GM18873 (cell line): Measurements from ENCODE around the gene HAND1.

Experiments used
- ATAC-seq: cut with Tn5 transposase; IDR thresholded peaks from one replicate; pipeline ENCODE4 v1.9.1; 2021; ENCODE audit warnings: mild to moderate bottlenecking, moderate library complexity, moderate number of reproducible peaks; ENCODE audit not compliant: unreplicated experiment, low FRiP score

HAND1 gene

DNA sequence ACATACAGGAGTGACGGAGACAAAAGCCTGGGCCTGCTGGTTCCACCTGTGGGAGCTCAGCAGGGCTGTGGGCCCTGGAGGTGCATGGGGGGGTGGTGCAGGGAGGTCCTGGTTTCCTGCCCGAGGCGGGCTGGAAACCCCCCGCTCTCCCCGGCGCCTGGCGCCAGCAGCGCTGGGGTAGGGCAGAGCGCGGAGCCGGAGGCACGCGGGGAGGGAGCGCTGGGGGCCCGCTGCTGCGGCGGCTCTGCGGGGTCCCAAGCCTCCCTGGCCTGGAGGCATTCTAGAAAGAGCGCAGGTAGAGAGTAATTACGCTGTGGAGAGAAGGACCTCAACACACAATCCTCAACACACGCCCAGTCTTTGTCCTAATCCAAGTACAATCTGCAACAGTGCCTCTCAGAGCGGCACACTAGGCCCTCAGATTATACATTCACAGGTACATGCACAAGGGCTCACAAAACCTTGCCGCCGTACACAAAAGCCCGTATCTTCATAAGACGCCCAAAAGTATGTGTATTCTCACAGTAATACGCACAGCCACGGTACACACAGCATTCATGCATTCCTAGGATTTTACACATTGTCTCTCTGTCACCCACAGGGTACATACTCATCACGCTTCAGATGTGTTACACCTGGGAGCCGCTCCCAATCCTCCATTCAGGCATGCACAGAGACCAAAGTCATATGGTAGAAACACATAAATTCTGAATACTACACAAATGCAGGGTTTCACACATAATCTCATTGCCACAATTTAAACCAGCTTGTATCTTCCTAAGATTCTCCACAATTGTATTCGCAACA is 2.1 kb upstream of the HAND1 start:
- no peak for ATAC-seq

DNA sequence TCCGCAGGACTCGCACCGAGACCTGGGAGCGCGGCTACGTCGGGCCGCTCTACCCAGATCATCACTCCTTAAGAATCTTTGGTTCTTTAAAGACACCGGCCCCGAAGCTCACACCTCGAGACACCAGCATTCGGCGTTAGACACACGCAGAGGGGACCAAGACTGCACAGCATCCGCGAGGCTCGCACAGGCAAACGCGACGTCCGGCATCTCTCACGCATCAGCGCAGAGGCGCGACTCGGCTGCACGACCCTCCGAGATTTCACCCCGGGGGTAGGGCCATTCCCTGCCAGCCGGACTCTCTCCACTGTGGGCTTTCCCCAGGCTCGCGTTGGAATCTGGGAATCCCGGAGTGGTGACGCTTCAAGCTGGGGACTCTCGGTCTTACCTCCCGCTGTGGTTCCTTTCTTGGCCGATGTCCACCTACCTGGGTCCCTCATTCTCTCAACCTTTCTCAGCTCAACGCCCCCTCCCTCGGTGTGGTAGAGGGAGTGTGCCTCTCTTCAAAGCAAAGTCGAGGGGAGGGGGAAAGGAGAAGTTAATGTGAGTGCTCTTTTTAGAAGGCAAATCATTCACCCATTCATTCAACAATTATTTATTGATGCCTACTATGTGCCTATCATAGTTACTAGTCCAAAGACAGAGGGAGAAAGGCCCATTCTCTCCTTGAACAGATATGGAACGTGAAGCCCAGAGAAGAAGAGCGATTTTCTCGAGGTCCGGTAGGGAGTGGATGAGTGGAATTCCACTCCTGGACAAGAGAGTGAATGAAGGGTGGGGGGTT is 1.3 kb upstream of the HAND1 start:
- no peak for ATAC-seq

DNA sequence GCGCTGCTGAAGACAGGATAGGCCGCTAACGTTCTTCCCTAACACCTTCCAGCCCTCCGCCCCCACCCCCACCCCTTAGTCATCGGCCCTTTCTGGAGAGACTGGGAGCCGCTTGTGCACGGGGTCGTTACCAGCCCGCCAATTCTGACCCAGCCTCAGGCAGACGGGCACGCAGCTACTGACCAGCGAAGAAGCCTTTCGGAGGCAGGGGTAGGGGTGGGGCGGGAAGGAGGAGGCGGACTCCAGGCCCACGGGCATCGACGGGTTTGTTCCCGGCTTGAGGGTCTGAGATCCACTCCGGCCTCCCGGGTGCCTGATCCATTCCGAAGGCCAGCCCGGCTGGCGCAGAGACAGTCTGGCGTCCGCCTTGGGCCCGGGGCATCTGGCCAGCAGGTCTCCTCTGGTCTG is 729 bp upstream of the HAND1 start:
- no peak for ATAC-seq

DNA sequence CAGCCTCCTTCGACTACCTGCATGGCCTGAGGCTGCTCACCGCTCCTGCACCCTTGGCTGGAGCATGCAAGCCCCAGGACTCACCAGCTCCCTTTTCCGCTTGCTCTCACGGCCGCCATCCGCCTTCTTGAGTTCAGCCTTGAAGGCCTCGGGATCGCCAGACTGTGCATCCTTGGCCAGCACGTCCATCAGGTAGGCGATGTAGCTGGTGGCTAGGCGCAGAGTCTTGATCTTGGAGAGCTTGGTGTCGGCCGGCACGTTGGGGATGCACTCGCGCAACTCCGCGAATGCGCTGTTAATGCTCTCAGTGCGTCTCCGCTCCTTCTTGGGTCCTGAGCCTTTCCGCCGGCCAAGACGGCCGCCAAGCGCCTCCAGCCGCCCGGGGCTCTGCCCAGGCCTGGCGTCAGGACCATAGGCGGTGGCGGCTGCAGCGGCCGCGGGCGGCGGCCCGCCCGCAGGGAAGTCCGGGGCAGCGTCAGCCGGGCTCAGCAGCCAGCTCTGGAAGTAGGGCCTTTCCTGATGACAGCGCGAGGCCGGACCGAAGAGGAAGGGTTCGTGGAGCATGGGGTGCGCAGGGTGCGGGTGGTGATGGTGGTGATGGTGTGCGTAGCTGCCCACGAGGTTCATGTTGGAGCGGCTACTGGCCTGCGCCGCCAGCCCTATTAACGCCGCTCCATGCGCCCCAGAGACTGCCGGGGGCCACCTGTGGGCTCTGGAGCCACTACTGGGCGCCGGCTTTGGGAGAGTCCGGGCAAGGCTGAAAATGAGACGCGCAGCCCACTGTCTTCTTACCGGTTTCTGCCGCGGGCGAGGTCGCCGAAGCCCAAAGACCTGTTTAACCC is 424 bp downstream of the HAND1 start:
- ATAC-seq, result no peak

DNA sequence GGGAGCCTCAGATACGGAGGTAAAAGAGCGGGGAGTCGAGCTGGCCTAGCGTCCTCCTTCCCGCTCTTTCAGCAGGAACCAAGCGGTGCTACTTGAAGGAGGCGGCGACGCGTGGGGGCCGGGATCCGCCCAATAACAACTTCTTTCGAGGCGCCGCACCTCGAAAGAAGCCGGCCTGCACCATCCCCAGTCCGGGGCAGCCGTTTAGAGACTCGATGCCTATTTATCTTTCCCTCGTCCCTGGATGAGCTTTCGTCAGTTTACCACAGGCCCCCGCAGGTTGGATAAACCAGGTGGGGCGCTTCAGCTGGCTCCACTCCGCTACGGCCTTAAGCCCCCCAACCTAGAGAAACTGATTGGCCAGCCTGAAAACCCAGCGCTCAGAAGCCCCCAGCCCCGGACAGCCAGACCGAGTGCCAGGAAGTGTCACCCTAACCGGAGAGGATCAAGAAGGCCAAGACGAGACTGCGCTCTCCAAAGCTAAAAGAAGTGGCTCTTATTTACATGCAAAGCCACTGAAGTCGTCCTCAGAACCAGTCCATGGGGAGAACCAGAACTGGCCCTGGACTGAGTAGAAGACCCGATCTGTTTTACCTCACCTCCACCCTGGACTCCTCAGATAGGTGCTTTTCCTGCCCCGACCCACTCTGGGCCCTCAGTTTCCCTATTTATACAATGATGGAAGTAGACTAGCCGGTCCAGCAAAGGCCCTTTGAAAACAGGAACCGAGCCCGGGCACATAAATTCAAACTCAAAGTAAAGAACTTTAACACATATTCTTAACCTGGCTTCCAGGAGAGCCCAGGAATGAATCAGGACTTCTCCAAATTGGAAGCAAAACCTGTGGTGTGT is 1.4 kb downstream of the HAND1 start:
- ATAC-seq, result no peak

DNA sequence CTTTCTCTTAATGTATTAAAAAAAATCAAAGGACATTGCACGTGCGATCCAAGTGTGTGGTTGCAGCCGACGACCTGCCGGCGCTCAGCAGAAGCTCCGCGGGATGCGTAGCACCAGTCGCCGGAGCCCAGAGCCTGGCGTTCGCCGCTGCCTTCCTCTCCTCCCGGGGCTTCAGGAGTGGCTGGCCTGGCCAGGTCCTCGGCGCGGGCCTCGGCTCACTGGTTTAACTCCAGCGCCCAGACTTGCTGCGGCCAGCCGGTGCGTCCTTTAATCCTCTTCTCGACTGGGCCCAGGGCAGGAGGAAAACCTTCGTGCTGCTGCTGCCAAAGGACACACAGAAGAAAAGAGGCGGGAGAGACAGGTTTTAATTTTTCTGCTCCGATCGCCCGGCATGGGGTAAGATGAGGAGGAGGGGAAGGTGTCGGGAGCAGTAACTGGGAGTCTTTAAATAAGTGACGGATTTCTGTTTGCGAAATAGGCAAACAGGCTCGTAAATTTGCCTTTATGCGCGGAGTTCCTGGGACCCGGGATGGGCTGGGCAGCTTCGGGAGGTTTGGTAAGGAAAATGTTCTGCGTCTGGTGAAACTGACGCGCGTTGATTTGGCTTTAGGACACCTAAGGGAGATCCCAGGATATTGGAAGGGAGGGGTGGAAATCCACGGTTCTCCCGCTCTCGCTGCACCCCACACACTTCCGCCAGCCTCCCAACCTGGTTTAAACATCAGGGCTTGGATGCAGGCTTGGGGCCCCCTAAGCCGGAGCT is 2.3 kb downstream of the HAND1 start:
- no peak for ATAC-seq

DNA sequence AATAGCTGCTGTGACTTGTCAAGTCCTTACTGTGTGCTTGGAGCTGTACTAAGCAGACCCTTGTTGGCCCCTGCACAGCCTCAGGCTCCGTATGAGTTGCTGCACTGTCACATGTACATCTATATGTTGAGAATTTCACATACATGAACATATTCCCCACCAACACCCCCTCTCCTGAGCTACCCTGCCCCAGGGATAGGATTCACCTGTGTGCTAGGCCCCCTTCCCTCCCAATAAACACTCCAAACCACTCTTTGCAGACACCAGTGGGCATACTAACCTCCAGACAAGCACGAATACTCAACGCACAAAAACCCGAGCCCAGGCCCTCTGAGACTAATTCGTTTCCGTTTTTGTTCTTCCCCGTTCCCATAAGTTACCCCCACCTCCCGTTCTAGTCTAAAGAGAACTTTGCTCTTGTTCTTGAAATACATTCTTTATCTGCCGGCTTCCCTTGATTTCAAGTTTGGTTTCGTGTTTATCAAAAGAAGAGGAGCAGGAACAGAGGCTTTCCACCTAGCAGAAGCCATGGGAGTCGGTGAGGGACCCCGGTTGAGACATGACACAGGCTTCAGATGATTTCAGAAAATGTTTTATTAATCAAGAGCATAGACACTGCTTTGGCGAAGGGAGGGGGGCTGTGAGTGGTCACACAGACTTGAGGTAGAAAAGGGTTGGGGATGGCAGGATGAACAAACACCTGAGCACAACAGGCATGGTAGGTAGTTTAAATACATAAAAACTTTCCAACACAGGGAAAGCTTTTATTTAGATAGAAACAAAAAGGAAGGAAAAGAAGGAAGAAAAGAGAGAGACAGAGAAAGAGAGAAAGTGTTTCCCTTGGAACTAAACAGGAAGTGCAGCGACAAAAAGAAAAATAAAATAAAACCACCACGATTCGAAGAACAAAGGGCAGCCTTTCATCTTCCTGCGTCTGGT is 3.4 kb downstream of the HAND1 start:
- no peak for ATAC-seq

DNA sequence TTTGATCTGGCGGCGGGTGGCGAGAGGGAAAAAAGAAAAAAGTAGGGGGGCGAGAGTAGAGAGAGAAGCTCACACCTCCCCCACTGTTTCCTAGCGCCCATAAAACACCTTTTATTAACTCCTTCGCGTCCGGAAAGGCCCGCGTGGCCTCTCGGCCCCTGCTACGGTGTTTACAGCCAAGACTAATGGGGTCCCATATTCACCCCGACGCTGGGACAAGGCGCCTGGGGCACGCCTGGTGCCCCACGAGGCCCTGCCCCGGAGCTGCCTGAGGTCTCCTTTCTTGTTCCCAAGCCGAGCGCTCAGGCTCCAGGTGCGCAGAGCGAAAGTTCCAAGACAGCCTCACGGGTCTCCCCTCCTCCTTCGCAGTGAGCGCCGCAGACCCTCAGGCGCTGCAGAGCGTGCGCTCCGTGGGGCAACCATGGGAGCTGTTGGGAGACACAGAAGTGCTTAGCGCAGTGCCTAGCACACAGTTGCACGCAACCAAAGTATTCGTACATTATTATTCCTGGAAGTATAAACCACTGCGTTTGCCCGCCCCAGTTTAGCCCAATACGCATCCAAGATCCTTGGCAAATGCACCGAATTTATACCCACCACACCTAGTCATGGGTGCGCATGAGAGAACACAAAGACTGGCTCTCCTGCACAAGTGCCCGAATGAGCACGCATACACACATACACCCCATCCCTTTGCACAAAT is 4.3 kb downstream of the HAND1 start:
- no peak for ATAC-seq

DNA sequence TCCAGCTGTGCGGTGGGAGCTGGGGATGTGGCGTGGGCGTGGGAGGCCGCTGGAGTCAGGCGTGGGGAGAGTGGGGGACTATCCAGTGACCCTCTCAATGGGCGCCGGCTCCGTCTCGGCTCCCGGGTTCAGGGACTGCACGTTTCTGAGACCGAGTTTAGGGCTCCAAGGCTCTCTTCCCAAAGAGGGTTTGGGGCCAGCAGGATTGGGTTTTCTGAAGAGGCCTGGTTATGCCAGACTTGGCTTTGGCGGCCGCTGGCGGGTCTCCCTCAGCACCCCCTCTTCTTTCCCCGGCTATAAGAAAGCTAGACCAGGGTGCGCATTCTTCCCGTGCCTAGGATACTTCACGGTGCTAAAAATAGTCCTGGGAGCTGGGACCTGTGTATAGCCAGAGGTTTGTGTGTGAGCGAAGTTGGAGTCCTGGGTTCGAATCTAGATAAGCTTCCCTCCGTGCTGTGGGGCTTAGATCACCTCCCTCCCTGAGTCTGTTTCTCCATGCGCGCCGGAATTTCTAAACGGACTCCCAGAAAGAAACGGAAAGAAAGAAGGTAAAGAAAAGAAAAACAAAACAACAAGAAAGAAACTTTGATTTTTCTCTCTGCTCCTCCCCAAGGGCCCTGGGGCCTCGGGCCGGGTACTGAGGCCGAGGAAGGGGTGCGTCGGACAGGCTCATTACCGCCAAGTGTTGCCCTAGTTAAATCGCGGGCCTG is 5.0 kb downstream of the HAND1 start:
- no peak for ATAC-seq

DNA sequence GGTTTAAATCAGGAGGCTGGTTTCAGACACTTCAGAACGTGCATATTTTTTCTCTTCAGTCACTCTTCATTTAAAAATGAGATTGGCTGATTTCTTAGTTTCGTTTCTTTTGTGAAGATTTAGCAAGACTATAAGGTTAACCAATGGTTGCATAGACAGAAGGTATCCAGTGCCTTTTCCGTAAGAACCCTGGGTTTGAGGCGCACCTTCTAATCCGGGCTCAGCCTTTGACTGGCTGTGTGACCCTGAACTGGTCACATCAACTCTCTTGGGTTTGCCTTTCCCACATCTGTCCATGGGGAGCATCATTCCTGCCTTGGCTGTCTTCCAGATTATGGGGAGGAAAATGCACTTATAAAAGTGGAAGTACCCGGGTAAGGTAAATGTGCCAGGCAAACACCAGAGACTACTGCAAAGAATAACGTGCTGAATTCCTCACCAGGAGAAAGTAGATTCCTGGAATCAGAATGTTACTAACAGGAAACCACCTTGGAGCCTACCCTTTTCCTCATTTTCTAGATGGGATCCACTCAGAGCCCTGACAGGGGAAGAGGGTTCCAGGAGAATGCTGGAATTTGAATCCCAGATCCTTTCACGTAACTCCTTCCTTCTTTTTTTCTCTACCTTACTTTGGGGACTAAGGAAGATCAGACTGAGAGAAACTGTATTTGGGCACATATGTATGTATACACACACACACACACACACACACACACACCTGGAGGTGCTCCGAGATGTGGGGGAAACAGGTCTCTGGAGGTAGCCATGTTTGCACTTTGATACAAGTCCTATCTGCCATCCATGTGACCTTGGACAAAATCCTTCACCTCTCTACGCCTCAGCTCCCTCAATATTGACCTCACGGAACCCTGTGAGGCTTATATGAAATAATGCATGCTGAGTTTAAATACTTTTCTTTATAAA is 6.8 kb downstream of the HAND1 start:
- no peak for ATAC-seq

DNA sequence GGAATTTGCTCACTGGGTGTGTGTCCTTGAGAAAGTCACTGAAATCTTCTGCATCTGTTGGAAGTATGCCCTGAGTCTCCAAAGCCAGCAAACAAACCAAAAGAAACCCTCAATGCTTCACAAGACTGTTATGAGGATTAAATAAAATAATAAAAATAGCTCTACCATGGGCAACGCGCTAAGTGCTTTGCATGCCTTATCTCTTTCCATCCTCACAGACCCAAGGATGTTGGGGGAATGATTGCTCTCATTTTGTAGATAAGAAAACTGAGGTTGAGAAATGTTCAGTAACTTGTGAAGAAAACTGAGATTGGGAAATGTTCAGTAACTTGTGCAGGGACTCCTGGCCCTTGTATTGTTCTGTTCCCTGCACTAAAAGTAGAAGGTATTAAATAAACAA is 7.9 kb downstream of the HAND1 start:
- no peak for ATAC-seq

DNA sequence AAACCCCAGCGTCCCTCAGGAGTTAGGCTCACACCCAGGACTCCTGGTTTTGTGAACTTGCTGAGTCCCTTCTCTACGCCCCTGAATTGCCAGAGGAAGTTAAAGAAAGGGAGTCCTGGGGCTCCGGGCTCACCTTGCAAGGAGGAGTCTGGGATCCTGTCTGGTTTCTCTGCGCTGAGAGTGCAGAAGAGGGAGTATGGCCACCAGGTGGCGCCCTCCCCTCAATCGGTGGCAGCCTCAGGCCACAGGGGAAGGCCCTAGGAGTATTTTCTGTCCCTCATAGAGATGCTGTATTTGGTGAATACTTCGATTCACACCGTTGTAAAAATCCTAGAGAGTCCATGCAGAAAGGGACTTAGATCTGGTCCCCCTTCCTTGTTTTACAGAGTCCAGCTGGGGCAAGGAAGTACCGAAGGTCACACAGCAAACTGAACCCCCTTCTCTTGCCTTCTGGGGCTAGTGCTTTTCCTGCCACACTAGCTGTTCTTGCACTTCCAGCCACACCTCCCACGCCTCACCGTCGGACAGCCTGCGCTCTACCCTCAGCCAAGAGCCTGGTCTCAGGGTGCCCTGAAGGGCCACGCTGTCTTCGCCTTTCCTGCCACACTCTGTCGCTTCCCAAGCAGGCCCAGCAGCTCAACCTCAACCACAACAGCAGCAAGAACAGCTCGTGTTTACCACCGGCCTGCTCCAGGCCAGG is 10.2 kb downstream of the HAND1 start:
- peak; percentile 92 for ATAC-seq

DNA sequence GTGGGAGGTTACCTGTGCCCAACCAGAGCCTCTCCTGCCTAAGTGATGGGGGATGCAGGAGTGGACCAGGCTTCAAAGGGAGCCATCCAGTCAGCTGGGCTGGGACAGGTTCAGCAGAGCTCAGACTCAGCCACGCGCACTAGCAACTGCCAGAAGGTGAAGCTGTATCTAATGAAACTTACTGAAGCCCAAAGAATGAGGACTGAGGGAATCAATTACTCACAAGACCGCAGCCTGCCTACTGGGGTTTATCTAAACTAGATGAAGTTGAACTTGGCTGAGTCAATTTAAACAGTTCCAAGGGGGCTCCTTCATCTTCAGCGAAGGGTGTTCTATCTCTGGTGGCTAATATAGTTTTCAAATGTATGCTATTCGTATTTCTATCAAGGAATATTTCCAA is 11.4 kb downstream of the HAND1 start:
- ATAC-seq, result no peak

DNA sequence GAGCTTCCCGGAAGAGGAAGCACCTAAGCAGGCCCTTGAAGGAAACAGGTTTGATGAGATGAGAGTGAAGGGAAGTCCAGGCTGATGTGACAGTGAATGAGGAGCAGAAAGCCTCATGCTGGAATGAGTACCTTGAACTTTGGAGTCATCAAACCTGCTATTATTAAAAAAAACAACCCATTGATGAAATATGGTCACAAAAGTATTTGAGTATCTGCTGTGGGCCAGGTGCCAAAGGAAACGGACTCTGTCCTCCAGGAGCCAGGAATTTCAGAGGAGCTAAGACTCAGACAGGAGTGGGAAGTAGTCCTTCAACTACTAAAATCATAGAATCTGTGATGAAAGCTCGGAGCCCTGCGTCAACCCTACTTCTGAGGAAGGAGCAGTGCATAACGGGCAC is 11.9 kb downstream of the HAND1 start:
- no peak for ATAC-seq

DNA sequence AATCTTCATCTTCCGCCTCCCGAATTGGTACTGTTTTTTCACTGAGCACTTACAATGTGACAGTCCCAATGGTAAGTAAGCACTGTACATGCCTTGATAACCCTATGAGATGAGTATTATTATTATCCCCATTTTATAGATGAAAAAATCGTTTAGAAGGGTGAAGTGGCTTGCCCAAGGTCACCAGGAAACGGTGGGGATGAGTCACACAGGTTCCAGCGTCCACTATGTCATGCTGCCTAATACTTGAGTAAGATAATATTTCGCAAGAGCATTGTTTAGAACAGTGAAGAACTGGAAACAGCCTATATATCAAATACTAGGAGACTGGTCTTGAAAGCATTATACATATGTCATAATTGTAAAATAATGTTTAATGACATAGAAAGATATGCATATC is 12.9 kb downstream of the HAND1 start:
- ATAC-seq, result no peak
